GM10248 (cell line): Measurements from ENCODE around the gene CHCHD10.

Source experiments
- CTCF ChIA-PET: fragments of 300-600 bp; sonication (Branson Sonifier 250); formaldehyde crosslinking; extraction: SDS; loops from one replicate; lab custom pipeline; 2021; ENCODE audit warnings: antibody characterized with exemption; lab: Yijun Ruan, JAX
- POLR2A ChIA-PET: fragments of 350-650 bp; sonication (Branson Sonifier 250); formaldehyde crosslinking; extraction: SDS; loops from one replicate; lab custom pipeline; 2020; ENCODE audit warnings: antibody characterized with exemption; lab: Yijun Ruan, JAX
- DNase-seq: peaks from one replicate; pipeline ENCODE4 v3.0.0; 2012; ENCODE audit errors: extremely low spot score
- CTCF ChIP-seq: IDR thresholded peaks from 2 replicates; pipeline ENCODE4 v1.5.1; 2012; ENCODE audit warnings: mild to moderate bottlenecking, low read depth; ENCODE audit errors: extremely low read depth, missing control alignments, control extremely low read depth

Gene CHCHD10

GRCh38 chr22:23784215-23784732 is 16.5 kb upstream of the CHCHD10 start:
- ChIA-PET CTCF (no interaction called here), POLR2A (no interaction called here)
- DNase-seq: no peak

DNA sequence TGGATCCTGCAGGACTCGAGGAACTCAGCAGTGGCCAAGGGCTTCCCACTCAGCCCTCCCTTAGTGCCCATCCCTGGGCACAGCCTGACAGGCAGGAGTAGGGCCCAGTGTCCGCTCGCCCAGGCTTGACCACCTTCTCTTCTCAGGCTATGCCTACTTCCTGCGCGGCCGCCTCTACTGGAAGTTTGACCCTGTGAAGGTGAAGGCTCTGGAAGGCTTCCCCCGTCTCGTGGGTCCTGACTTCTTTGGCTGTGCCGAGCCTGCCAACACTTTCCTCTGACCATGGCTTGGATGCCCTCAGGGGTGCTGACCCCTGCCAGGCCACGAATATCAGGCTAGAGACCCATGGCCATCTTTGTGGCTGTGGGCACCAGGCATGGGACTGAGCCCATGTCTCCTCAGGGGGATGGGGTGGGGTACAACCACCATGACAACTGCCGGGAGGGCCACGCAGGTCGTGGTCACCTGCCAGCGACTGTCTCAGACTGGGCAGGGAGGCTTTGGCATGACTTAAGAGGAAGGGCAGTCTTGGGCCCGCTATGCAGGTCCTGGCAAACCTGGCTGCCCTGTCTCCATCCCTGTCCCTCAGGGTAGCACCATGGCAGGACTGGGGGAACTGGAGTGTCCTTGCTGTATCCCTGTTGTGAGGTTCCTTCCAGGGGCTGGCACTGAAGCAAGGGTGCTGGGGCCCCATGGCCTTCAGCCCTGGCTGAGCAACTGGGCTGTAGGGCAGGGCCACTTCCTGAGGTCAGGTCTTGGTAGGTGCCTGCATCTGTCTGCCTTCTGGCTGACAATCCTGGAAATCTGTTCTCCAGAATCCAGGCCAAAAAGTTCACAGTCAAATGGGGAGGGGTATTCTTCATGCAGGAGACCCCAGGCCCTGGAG is 15.7 kb upstream of the CHCHD10 start:
- no peak for TF ChIP-seq CTCF
- POLR2A ChIA-PET: no interaction called here
- DNase-seq: no peak
- CTCF ChIA-PET: no interaction called here

More at GRCh38 chr22:23784215-23784732, 16.5 kb upstream of the CHCHD10 start:
- TF ChIP-seq CTCF: no peak

DNA sequence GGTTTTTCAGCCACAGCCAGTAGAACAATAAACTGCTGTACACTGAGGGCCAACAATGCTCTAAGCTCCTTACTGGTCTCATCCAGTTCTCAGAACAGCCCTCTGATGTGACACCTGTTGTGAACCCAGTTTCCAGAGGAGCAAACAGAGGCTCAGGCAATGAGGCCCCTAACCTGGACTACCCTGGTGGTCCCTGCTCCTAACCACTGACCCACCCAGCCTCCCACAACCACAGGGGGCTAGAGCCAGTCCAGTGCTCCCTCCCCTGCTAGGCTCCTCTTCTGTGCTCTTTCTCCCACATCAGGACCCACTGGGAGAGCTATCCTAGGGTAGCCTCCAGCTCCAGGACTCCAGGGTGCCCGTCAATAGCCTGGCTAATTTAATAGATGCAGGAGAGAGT is 14.9 kb upstream of the CHCHD10 start:
- no peak for TF ChIP-seq CTCF
- POLR2A ChIA-PET: no interaction called here
- no peak for DNase-seq
- CTCF ChIA-PET: interaction anchor here (1.4 kb wide), 1 partner anchor 11 kb away, joined by 5 read pairs; no protein-coding TSS in a partner anchor

- ChIA-PET CTCF (interaction anchor here (1.4 kb wide), 1 partner anchor 11 kb away, joined by 5 read pairs; no protein-coding TSS in a partner anchor), POLR2A (no interaction called here)
- no peak for DNase-seq
- TF ChIP-seq CTCF: no peak
These were observed 14.5 kb upstream of the CHCHD10 start for GRCh38 chr22:23782252-23782651.

- POLR2A ChIA-PET: no interaction called here
These were observed 13.9 kb upstream of the CHCHD10 start for GRCh38 chr22:23781511-23782183.

More at GRCh38 chr22:23781511-23782183, 13.9 kb upstream of the CHCHD10 start:
- DNase-seq: no peak
- CTCF ChIA-PET: interaction anchor here (1.4 to 3.1 kb wide), 3 partner anchors 8 to 11 kb away, joined by 5 to 10 read pairs (median 5); no protein-coding TSS in a partner anchor
- no peak for TF ChIP-seq CTCF
